ENCODE data around the gene ACBD4.

Gene ACBD4

GRCh38 chr17:45148183-45149036 is 12.9 kb downstream of the ACBD4 start, which contains the start of gene HEXIM1 (continued):
- TF ChIP-seq REST (tag by site-specific recombination; IDR thresholded peaks at IDR 0.05) (peak; percentile 80), HOXC10 (CRISPR knock-in tag; IDR thresholded peaks at IDR 0.05) (no peak), ZNF624 (tag by site-specific recombination; IDR thresholded peaks at IDR 0.05) (peak; percentile 99), ZNF677 (tag by site-specific recombination; IDR thresholded peaks at IDR 0.05) (0 out of 2 replicates have a peak, but pooled peaks have one; percentile 28), TCF7L2 (IDR thresholded peaks at IDR 0.05; ENCODE audit: borderline replicate concordance, low read depth, low read length) (no peak), ZBTB7A (tag by site-specific recombination; IDR thresholded peaks at IDR 0.05; ENCODE audit: low read depth) (peak; percentile 100), ZNF366 (tag by site-specific recombination; conservative IDR thresholded peaks at IDR 0.05) (peak; percentile 100), ZNF791 (tag by site-specific recombination; IDR thresholded peaks at IDR 0.05) (peak; percentile 59; the same call in 1 of the 2 replicates), ZBTB26 (tag by site-specific recombination; optimal IDR thresholded peaks at IDR 0.05) (peak; percentile 54), ZNF391 (tag by site-specific recombination; IDR thresholded peaks at IDR 0.05; ENCODE audit: borderline replicate concordance, low read depth) (peak; percentile 100), ZNF837 (tag by site-specific recombination; IDR thresholded peaks at IDR 0.05) (peak; percentile 97), ZEB2 (tag by site-specific recombination; IDR thresholded peaks at IDR 0.05) (peak; percentile 99), ZBTB20 (tag by site-specific recombination; IDR thresholded peaks at IDR 0.05) (peak; percentile 67; the same call in 1 of the 2 replicates), ZBTB21 (tag by site-specific recombination; IDR thresholded peaks at IDR 0.05) (peak; percentile 93), ZNF24 (tag by site-specific recombination; IDR thresholded peaks at IDR 0.05) (peak; percentile 98), ZNF664 (tag by site-specific recombination; IDR thresholded peaks at IDR 0.05) (peak; percentile 72), ZNF394 (tag by site-specific recombination; IDR thresholded peaks at IDR 0.05; ENCODE audit: borderline replicate concordance) (peak; percentile 96), ZNF555 (tag by site-specific recombination; conservative IDR thresholded peaks at IDR 0.05) (no peak), ZNF169 (tag by site-specific recombination; IDR thresholded peaks at IDR 0.05) (peak; percentile 94), INSM2 (tag by site-specific recombination; IDR thresholded peaks at IDR 0.05) (peak; percentile 97), ZNF658 (tag by site-specific recombination; IDR thresholded peaks at IDR 0.05) (0 out of 2 replicates have a peak, but pooled peaks have one; percentile 51), ZSCAN5A (tag by site-specific recombination; IDR thresholded peaks at IDR 0.05) (peak; percentile 98), ZNF10 (tag by site-specific recombination; IDR thresholded peaks at IDR 0.05) (peak; percentile 91), CTCF (tag by site-specific recombination; IDR thresholded peaks at IDR 0.05) (peak; percentile 40; the same call in 1 of the 2 replicates), ZNF292 (tag by site-specific recombination; IDR thresholded peaks at IDR 0.05; ENCODE audit: borderline replicate concordance, low read depth) (no peak), ZNF600 (tag by site-specific recombination; IDR thresholded peaks at IDR 0.05) (peak; percentile 99), ZBTB49 (tag by site-specific recombination; IDR thresholded peaks at IDR 0.05; ENCODE audit: low read depth) (no peak; the same call in 1 of the 2 replicates)

Data from HEK293 (cell line).